Mesenchymal stem cell (in vitro differentiated cells and primary cell): Measurements from ENCODE around the gene IL10.

ENCODE experiments used
- DNase-seq: peaks from one replicate; pipeline ENCODE4 v3.0.0-alpha.2; 2013
- H2AFZ ChIP-seq: one replicate; pipeline ENCODE4 v1.6.1; 2013; ENCODE audit warnings: low read depth, mild to moderate bottlenecking, control low read depth, inconsistent platforms, low read length, moderate library complexity
- H2AK5ac ChIP-seq: 2 replicates; pipeline ENCODE4 v1.6.1; 2013; ENCODE audit warnings: low read length, moderate library complexity, mild to moderate bottlenecking, inconsistent platforms; ENCODE audit not compliant: severe bottlenecking
- H2BK120ac ChIP-seq: one replicate; pipeline ENCODE4 v1.6.1; 2013; ENCODE audit warnings: low read depth, mild to moderate bottlenecking, inconsistent platforms, low read length, moderate library complexity
- H2BK12ac ChIP-seq, 2 experiments: one replicate each; pipeline ENCODE4 v1.6.1; 2013; ENCODE audit warnings: inconsistent platforms in 2 of 2, low read length in 2 of 2, mild to moderate bottlenecking in 2 of 2, moderate library complexity in 2 of 2, control low read depth in 1 of 2
- H2BK15ac ChIP-seq: one replicate; pipeline ENCODE4 v1.6.1; 2013; ENCODE audit warnings: mild to moderate bottlenecking, low read depth, inconsistent platforms; ENCODE audit not compliant: poor library complexity, severe bottlenecking
- H2BK5ac ChIP-seq: 2 replicates; pipeline ENCODE4 v1.6.1; 2013; ENCODE audit warnings: low read depth, mild to moderate bottlenecking, low read length, control low read depth, inconsistent platforms; ENCODE audit not compliant: poor library complexity, severe bottlenecking
- H3K14ac ChIP-seq, 2 experiments: one replicate each; pipeline ENCODE4 v1.6.1; 2013; ENCODE audit warnings: inconsistent platforms in 2 of 2, low read length in 2 of 2, control low read depth in 1 of 2, mild to moderate bottlenecking in 1 of 2, moderate library complexity in 1 of 2
- H3K18ac ChIP-seq, 2 experiments: one replicate each; pipeline ENCODE4 v1.6.1; 2013; ENCODE audit warnings: inconsistent platforms in 2 of 2, low read length in 2 of 2, control low read depth in 1 of 2, low read depth in 1 of 2, mild to moderate bottlenecking in 1 of 2
- H3K23ac ChIP-seq, 2 experiments: one replicate each; pipeline ENCODE4 v1.6.1; 2013; ENCODE audit warnings: inconsistent platforms in 2 of 2, low read length in 2 of 2, mild to moderate bottlenecking in 2 of 2, moderate library complexity in 2 of 2, control low read depth in 1 of 2
- H3K27ac ChIP-seq: 2 replicates; pipeline ENCODE4 v1.5.1; 2013; ENCODE audit warnings: mild to moderate bottlenecking, moderate library complexity, low read length, control low read depth, inconsistent platforms; ENCODE audit not compliant: poor library complexity, severe bottlenecking
- H3K27me3 ChIP-seq, 2 experiments: 2 replicates each; pipeline versions ENCODE4 v1.6.1 to v1.7.0; 2013; ENCODE audit warnings: low read length in 2 of 2, mild to moderate bottlenecking in 2 of 2, moderate library complexity in 2 of 2, control low read depth in 1 of 2, inconsistent platforms in 1 of 2; ENCODE audit not compliant: control insufficient read depth in 1 of 2, insufficient read depth in 1 of 2
- H3K36me3 ChIP-seq, 2 experiments: 2 replicates each; pipeline versions ENCODE4 v1.6.1 to v1.7.0; 2013; ENCODE audit warnings: low read length in 2 of 2, control low read depth in 1 of 2, inconsistent platforms in 1 of 2, low read depth in 1 of 2, mild to moderate bottlenecking in 1 of 2; ENCODE audit not compliant: insufficient read depth in 2 of 2, control insufficient read depth in 1 of 2
- H3K4ac ChIP-seq, 2 experiments: one replicate each; pipeline ENCODE4 v1.6.1; 2013; ENCODE audit warnings: inconsistent platforms in 2 of 2, low read length in 2 of 2, mild to moderate bottlenecking in 2 of 2, moderate library complexity in 2 of 2, control low read depth in 1 of 2, low read depth in 1 of 2
- H3K4me1 ChIP-seq: 2 replicates; pipeline ENCODE4 v1.6.1; 2013; ENCODE audit warnings: low read depth, low read length, control low read depth; ENCODE audit not compliant: control insufficient read depth, insufficient read depth
- H3K4me2 ChIP-seq: 2 replicates; pipeline ENCODE4 v1.6.1; 2013; ENCODE audit warnings: low read length, mild to moderate bottlenecking, inconsistent platforms; ENCODE audit not compliant: poor library complexity, severe bottlenecking
- H3K4me3 ChIP-seq, 2 experiments: 2 replicates each; pipeline versions ENCODE4 v1.5.1 to v1.7.0; 2013; ENCODE audit warnings: low read length in 2 of 2, mild to moderate bottlenecking in 2 of 2, control low read depth in 1 of 2, low read depth in 1 of 2; ENCODE audit not compliant: insufficient read depth in 1 of 2
- H3K79me1 ChIP-seq: replicated peaks from 2 replicates; pipeline ENCODE4 v1.6.1; 2013; ENCODE audit warnings: mild to moderate bottlenecking, control low read depth, low read length, inconsistent platforms; ENCODE audit not compliant: poor library complexity, severe bottlenecking
- H3K9ac ChIP-seq: 2 replicates; pipeline ENCODE4 v1.7.0; 2013; ENCODE audit warnings: mild to moderate bottlenecking, low read length, moderate library complexity
- H3K9me3 ChIP-seq: 2 replicates; pipeline ENCODE4 v1.7.0; 2013; ENCODE audit warnings: mild to moderate bottlenecking, low read length; ENCODE audit not compliant: control insufficient read depth
- H4K8ac ChIP-seq: one replicate; pipeline ENCODE4 v1.6.1; 2013; ENCODE audit warnings: inconsistent platforms, mild to moderate bottlenecking, low read length, moderate library complexity
- H4K91ac ChIP-seq: one replicate; pipeline ENCODE4 v1.6.1; 2013; ENCODE audit warnings: mild to moderate bottlenecking, low read length, inconsistent platforms
- WGBS: methylation state at CpG from one replicate; pipeline ENCODE4 v1.1.7; 2013; ENCODE audit warnings: mixed read lengths; 5-methylcytosine and 5-hydroxymethylcytosine counted together

Gene IL10

DNA sequence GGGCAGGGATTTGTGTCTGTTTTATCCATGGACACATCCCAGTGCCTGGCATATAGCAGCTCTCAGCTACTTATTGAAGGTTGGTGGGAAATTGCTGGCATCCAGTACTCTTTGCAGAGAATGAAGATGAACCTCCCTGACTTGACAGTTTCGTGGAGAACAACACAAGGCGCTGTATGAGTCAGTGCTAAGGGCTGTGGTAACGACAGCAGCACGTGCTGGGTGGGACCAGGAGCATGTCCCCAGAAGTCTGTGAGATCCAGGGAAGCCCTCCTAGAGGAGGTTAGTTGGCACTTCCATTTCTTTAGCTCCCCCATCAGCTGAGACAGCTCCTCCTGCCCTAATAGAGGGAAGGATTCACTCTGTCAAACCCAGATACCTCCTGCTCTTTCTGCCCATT is 27.6 kb downstream of the IL10 start:
- Histone ChIP-seq H2AK5ac (no peak overlapping the region), H3K9ac (no peak overlapping the region), H2BK120ac (no peak overlapping the region), H3K4me1 (no peaks in the 10 kb centered on the region), H3K23ac (no peak overlapping the region), H2BK5ac (no peak overlapping the region), H3K27me3 (peaks cover 0 to 3% of the 10 kb centered on the region in 2 experiments), H2BK15ac (no peak overlapping the region), H3K4me3 (no peak overlapping the region), H3K36me3 (peaks cover 0 to 3% of the 10 kb centered on the region in 2 experiments), H3K4ac (no peak overlapping the region), H3K18ac (no peak overlapping the region), H3K9me3 (no peaks in the 10 kb centered on the region), H3K79me1 (no peaks in the 10 kb centered on the region), H3K27ac (no peak overlapping the region), H3K4me2 (no peak overlapping the region), H3K14ac (no peak overlapping the region), H2BK12ac (no peak overlapping the region), H2AFZ (no peak overlapping the region), H4K91ac (no peak overlapping the region), H4K8ac (no peak overlapping the region)
- DNase-seq: peak; percentile 37
- WGBS: 67% methylated on average over 4 of the region's 4 CpGs

DNA sequence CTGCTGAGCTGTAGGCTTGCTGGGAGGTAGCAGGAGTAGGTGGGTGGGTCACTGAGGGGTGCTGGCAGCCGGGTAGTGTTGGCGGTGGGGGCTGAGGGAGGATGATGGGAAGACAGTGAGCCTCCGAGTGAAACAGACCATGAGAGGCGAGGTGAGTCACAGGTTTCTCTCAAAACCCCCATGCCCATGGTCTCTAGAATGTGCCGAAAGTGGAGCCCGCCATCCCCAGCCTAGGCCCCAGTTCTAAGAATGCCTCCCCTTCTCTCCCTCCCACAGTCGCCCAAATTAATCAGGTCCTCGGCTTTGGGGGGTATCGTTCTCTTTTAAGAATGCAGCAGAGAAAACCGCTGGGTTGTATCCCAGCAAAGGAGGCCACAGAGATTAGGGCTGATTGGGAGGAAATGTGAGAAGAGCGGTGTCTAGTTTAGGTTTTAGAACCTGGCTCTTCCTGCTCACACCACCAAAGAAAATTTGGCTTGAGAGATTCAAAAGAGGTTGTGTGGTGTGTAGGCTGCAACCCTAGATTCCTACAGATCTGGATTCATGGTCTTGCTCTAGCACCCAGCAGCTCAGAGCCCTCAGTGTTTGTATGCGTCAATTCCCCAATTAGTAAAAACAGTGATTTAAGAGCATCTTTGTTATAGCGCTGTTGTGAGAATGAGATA is 29.4 kb downstream of the IL10 start:
- Histone ChIP-seq H3K4ac (no peak overlapping the region), H3K36me3 (peaks cover 7 to 9% of the 10 kb centered on the region in 2 experiments), H3K9me3 (no peaks in the 10 kb centered on the region), H3K27ac (no peak overlapping the region), H4K91ac (no peak overlapping the region), H2AK5ac (no peak overlapping the region), H2BK12ac (no peak overlapping the region), H3K79me1 (no peaks in the 10 kb centered on the region), H3K4me3 (no peak overlapping the region), H3K27me3 (no peaks in the 10 kb centered on the region), H3K18ac (no peak overlapping the region), H3K4me1 (no peaks in the 10 kb centered on the region), H3K4me2 (no peak overlapping the region), H4K8ac (no peak overlapping the region), H2BK15ac (no peak overlapping the region), H2BK5ac (no peak overlapping the region), H3K14ac (no peak overlapping the region), H2AFZ (no peak overlapping the region), H3K9ac (no peak overlapping the region), H3K23ac (no peak overlapping the region), H2BK120ac (no peak overlapping the region)
- WGBS: 80% methylated on average over 13 of the region's 13 CpGs
- no peak for DNase-seq

GRCh38 chr1:206741142-206741701 is 31.1 kb downstream of the IL10 start:
- Histone ChIP-seq H2BK15ac (no peak overlapping the region), H3K4ac (no peak overlapping the region), H2AK5ac (no peak overlapping the region), H3K27ac (no peak overlapping the region), H2BK12ac (no peak overlapping the region), H2BK5ac (no peak overlapping the region), H3K23ac (no peak overlapping the region), H3K4me2 (no peak overlapping the region), H3K18ac (no peak overlapping the region), H3K36me3 (peaks cover 18 to 23% of the 10 kb centered on the region in 2 experiments), H4K8ac (no peak overlapping the region), H3K27me3 (no peaks in the 10 kb centered on the region), H3K4me1 (no peaks in the 10 kb centered on the region), H2BK120ac (no peak overlapping the region), H3K9me3 (no peaks in the 10 kb centered on the region), H3K4me3 (no peak overlapping the region), H4K91ac (no peak overlapping the region), H2AFZ (no peak overlapping the region), H3K79me1 (peaks cover 1% of the 10 kb centered on the region), H3K9ac (no peak overlapping the region), H3K14ac (no peak overlapping the region)
- no peak for DNase-seq
- 93% methylated on average over 5 of the region's 6 CpGs for WGBS

DNA sequence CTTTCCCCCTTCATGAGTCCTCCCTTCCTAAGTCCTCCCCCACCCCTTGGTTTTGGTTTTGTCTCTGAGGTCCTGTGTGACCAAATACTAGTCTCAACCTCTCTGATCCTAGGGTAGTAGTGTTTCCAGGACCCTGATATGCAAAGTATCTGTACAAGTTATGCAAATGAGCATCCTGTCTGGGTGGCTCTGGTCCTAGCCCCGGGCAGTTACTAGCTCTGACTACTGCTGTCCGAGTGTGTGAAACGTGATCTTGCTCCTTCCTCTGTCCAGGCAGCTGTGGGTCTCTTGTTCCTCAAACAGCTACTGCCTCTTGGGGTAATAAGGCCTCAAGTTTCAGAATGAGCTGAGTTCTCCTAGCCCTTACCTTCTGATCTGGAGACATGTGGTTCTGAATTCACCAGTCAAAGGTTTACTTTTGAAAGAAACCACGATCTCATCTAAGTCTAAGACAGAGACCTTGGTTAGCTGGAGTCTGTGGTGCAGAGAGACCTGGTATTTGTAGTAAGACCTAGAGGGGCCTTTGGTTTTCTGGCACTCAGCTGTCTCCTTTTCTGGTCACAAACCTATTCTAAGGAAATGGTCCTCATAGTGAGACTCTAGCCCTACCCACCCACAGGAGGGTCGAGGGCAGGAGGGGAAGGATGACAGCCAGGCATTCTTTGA is 32.8 kb downstream of the IL10 start:
- no peak overlapping the region for H3K4ac ChIP-seq
- H3K4me2 ChIP-seq: no peak overlapping the region
- no peaks in the 10 kb centered on the region for H3K27me3 ChIP-seq
- H4K91ac ChIP-seq: no peak overlapping the region
- H3K23ac ChIP-seq: no peak overlapping the region
- H3K4me1 ChIP-seq: peaks cover 11% of the 10 kb centered on the region
- H3K79me1 ChIP-seq: peaks cover 6% of the 10 kb centered on the region
- no peak overlapping the region for H2BK15ac ChIP-seq
- no peaks in the 10 kb centered on the region for H3K9me3 ChIP-seq
- no peak overlapping the region for H2BK5ac ChIP-seq
- H3K9ac ChIP-seq: no peak overlapping the region
- 63% methylated on average over 5 of the region's 5 CpGs for WGBS
- no peak overlapping the region for H2AFZ ChIP-seq
- H2BK120ac ChIP-seq: no peak overlapping the region
- H3K14ac ChIP-seq: no peak overlapping the region
- peak; percentile 20 for DNase-seq
- no peak overlapping the region for H2BK12ac ChIP-seq
- no peak overlapping the region for H4K8ac ChIP-seq
- no peak overlapping the region for H3K4me3 ChIP-seq
- no peak overlapping the region for H2AK5ac ChIP-seq
- peaks cover 28 to 39% of the 10 kb centered on the region in 2 experiments for H3K36me3 ChIP-seq
- no peak overlapping the region for H3K27ac ChIP-seq
- peak overlapping the region in 1 of 2 experiments; percentile 18 for H3K18ac ChIP-seq
